Calu3 (cell line): ENCODE data around the gene MPP7. TPM values are rescaled to one million over a fixed set of nuclear protein-coding genes. Genes with fewer than 3 reads are reported as not detected.

Experiments used
- BruUV-seq: library from RNA; stranded (reverse); fragments of 400-500 nt; replicated peaks from 2 replicates; lab custom pipeline; 2021; lab: Mats Ljungman, UMichigan
- CTCF ChIA-PET: fragments of 300-600 bp; sonication (Branson Sonifier 250); formaldehyde crosslinking; loops from one replicate; lab custom pipeline; 2022; ENCODE audit warnings: antibody characterized with exemption; lab: Charles Lee
- DNase-seq: peaks from one replicate; pipeline ENCODE4 v3.0.0; 2022
- H3K27ac Mint-ChIP-seq: one replicate; pipeline ENCODE4 v1.8.0; 2022; ENCODE audit warnings: mixed read lengths; ENCODE audit not compliant: unreplicated experiment
- H3K27me3 Mint-ChIP-seq: one replicate; pipeline ENCODE4 v1.8.0; 2022; ENCODE audit warnings: mixed read lengths; ENCODE audit not compliant: unreplicated experiment
- H3K36me3 Mint-ChIP-seq: one replicate; pipeline ENCODE4 v1.8.0; 2022; ENCODE audit warnings: mild to moderate bottlenecking, moderate library complexity, mixed read lengths; ENCODE audit not compliant: insufficient read depth, unreplicated experiment
- H3K4me1 Mint-ChIP-seq: one replicate; pipeline ENCODE4 v1.8.0; 2022; ENCODE audit warnings: mild to moderate bottlenecking, low read depth, mixed read lengths; ENCODE audit not compliant: unreplicated experiment
- H3K4me3 Mint-ChIP-seq: one replicate; pipeline ENCODE4 v1.8.0; 2022; ENCODE audit warnings: mild to moderate bottlenecking, low read depth, moderate library complexity, mixed read lengths; ENCODE audit not compliant: unreplicated experiment
- H3K9me3 Mint-ChIP-seq: one replicate; pipeline ENCODE4 v1.8.0; 2022; ENCODE audit warnings: low read depth, mixed read lengths; ENCODE audit not compliant: unreplicated experiment
- CTCF ChIP-seq: fragments of 200-600 bp; IDR thresholded peaks from one replicate; pipeline ENCODE4 v1.8.0; 2022; ENCODE audit warnings: antibody characterized with exemption; ENCODE audit not compliant: unreplicated experiment
- intact Hi-C: fragments of 100-400 bp; cut with micrococcal nuclease; formaldehyde crosslinking; loops from one replicate; pipeline ENCODE4 v1.10.0; 2022; ENCODE audit not compliant: unreplicated experiment
- total RNA-seq: library from RNA; stranded (reverse); gene quantifications from 2 replicates; pipeline ENCODE4 v1.2.3, GENCODE V29; 2022

The MPP7 gene
- total RNA-seq, 1 experiment from 2014 or later, result 4.6 TPM

GRCh38 chr10:28284126-28284525 lies 18.7 kb downstream of the MPP7 start:
- Mint-ChIP-seq H3K36me3 (no peaks in the 10 kb centered on the region), H3K27ac (no peak overlapping the region), H3K9me3 (no peaks in the 10 kb centered on the region), H3K27me3 (no peaks in the 10 kb centered on the region), H3K4me3 (no peak overlapping the region), H3K4me1 (no peaks in the 10 kb centered on the region)
- CTCF ChIA-PET, result interaction anchor here (1.7 kb wide), 1 partner anchor 19 kb away, joined by 5 read pairs; the partner anchor contains the start of gene MPP7
- intact Hi-C loops, result no loop called here
- BruUV-seq, result no TSS peak
- TF ChIP-seq CTCF, result no peak
- no peak for DNase-seq

GRCh38 chr10:28283251-28283650 lies 19.6 kb downstream of the MPP7 start:
- H3K9me3 Mint-ChIP-seq, result no peaks in the 10 kb centered on the region
- H3K27ac Mint-ChIP-seq, result no peak overlapping the region
- CTCF ChIA-PET, result no interaction called here
- H3K4me1 Mint-ChIP-seq, result no peaks in the 10 kb centered on the region
- no peak overlapping the region for H3K4me3 Mint-ChIP-seq
- no peaks in the 10 kb centered on the region for H3K36me3 Mint-ChIP-seq
- TF ChIP-seq CTCF, result no peak
- no TSS peak for BruUV-seq
- no peaks in the 10 kb centered on the region for H3K27me3 Mint-ChIP-seq
- intact Hi-C loops, result no loop called here
- no peak for DNase-seq

- intact Hi-C loops, result no loop called here
- no peak overlapping the region for H3K27ac Mint-ChIP-seq
- no peaks in the 10 kb centered on the region for H3K4me1 Mint-ChIP-seq
- no peak for TF ChIP-seq CTCF
- no peaks in the 10 kb centered on the region for H3K36me3 Mint-ChIP-seq
- CTCF ChIA-PET, result no interaction called here
- no peaks in the 10 kb centered on the region for H3K9me3 Mint-ChIP-seq
- H3K4me3 Mint-ChIP-seq, result no peak overlapping the region
- no peak for DNase-seq
- H3K27me3 Mint-ChIP-seq, result no peaks in the 10 kb centered on the region
- BruUV-seq, result no TSS peak
Observed at GRCh38 chr10:28282336-28282735, 20.5 kb downstream of the MPP7 start.

- no peak for DNase-seq
- Mint-ChIP-seq H3K4me3 (no peak overlapping the region), H3K36me3 (no peaks in the 10 kb centered on the region), H3K9me3 (no peaks in the 10 kb centered on the region), H3K27me3 (no peaks in the 10 kb centered on the region), H3K27ac (no peak overlapping the region), H3K4me1 (no peaks in the 10 kb centered on the region)
- CTCF ChIA-PET, result no interaction called here
- intact Hi-C loops, result no loop called here
- no peak for TF ChIP-seq CTCF
- BruUV-seq, result no TSS peak
Observed at GRCh38 chr10:28281726-28282315, 21.0 kb downstream of the MPP7 start.
